Neural progenitor cell (in vitro differentiated cells): ENCODE measurements around the gene SNRNP25. TPM values are rescaled to one million over a fixed set of nuclear protein-coding genes. Genes with fewer than 3 reads are reported as not detected.

Experiments used
- DNase-seq: peaks from one replicate; pipeline ENCODE4 v3.0.0-alpha.2; 2016; ENCODE audit warnings: low spot score
- H2AFZ ChIP-seq: fragments of 200-600 bp; sonication (generic); replicated peaks from 2 replicates; pipeline ENCODE4 v1.6.1; 2016; ENCODE audit warnings: antibody characterized with exemption
- H3F3A ChIP-seq: fragments of 200-600 bp; sonication (generic); 2 replicates; pipeline ENCODE4 v1.6.1; 2016; ENCODE audit warnings: antibody characterized with exemption, low read depth
- H3K27ac ChIP-seq: fragments of 200-600 bp; sonication (generic); 2 replicates; pipeline ENCODE4 v1.5.1; 2016; ENCODE audit warnings: mild to moderate bottlenecking
- H3K27me3 ChIP-seq: fragments of 200-600 bp; sonication (generic); 2 replicates; pipeline ENCODE4 v1.6.1; 2016; ENCODE audit warnings: mild to moderate bottlenecking, moderate library complexity
- H3K36me3 ChIP-seq: fragments of 200-600 bp; sonication (generic); 2 replicates; pipeline ENCODE4 v1.5.1; 2016
- H3K4me1 ChIP-seq: fragments of 200-600 bp; sonication (generic); 2 replicates; pipeline ENCODE4 v1.6.1; 2016; ENCODE audit warnings: mixed run types
- H3K4me2 ChIP-seq: fragments of 200-600 bp; sonication (generic); 2 replicates; pipeline ENCODE4 v1.6.1; 2016
- H3K4me3 ChIP-seq: fragments of 200-600 bp; sonication (generic); 2 replicates; pipeline ENCODE4 v1.5.1; 2016
- H3K79me2 ChIP-seq: fragments of 200-600 bp; sonication (generic); 2 replicates; pipeline ENCODE4 v1.6.1; 2016; ENCODE audit warnings: low read depth
- H3K9ac ChIP-seq: fragments of 200-600 bp; sonication (generic); 2 replicates; pipeline ENCODE4 v1.6.1; 2016
- H3K9me3 ChIP-seq: fragments of 200-600 bp; sonication (generic); 2 replicates; pipeline ENCODE4 v1.5.1; 2016; ENCODE audit warnings: low read depth
- H4K20me1 ChIP-seq: fragments of 200-600 bp; sonication (generic); 2 replicates; pipeline ENCODE4 v1.6.1; 2016; ENCODE audit warnings: low read depth
- H3K27ac Mint-ChIP-seq: 3 replicates; pipeline ENCODE4 v1.8.0; 2021; ENCODE audit warnings: mixed read lengths
- H3K27me3 Mint-ChIP-seq: 2 replicates; pipeline ENCODE4 v1.8.0; 2022; ENCODE audit warnings: low read depth, mild to moderate bottlenecking, inconsistent platforms, moderate library complexity, mixed read lengths; ENCODE audit not compliant: insufficient read depth
- H3K36me3 Mint-ChIP-seq: 3 replicates; pipeline ENCODE4 v1.8.0; 2021; ENCODE audit warnings: mixed read lengths
- H3K4me1 Mint-ChIP-seq: 3 replicates; pipeline ENCODE4 v1.8.0; 2021; ENCODE audit warnings: mixed read lengths
- H3K4me3 Mint-ChIP-seq: 3 replicates; pipeline ENCODE4 v1.8.0; 2021; ENCODE audit warnings: mild to moderate bottlenecking, moderate library complexity, mixed read lengths
- H3K9me3 Mint-ChIP-seq: 3 replicates; pipeline ENCODE4 v1.8.0; 2020; ENCODE audit warnings: mixed read lengths
- EZH2 ChIP-seq: fragments of 200-600 bp; sonication (generic); IDR thresholded peaks from 2 replicates; pipeline ENCODE4 v1.6.1; 2017; ENCODE audit warnings: antibody characterized with exemption, mild to moderate bottlenecking, moderate library complexity
- EZH2phosphoT487 ChIP-seq: fragments of 200-600 bp; sonication (generic); IDR thresholded peaks from 2 replicates; pipeline ENCODE4 v1.6.1; 2017; ENCODE audit warnings: antibody characterized with exemption
- total RNA-seq: library from RNA; depleted of rRNA; stranded (reverse); fragments of >200 nt; gene quantifications from 2 replicates; pipeline ENCODE4 v1.2.3, GENCODE V29; 2015; ENCODE audit warnings: low replicate concordance
- TF ChIP-seq, protein P1 (sequence below): fragments of 200-600 bp; sonication (generic); IDR thresholded peaks from 2 replicates; pipeline ENCODE4 v1.5.1; 2017; ENCODE audit warnings: antibody characterized with exemption, mild to moderate bottlenecking

The SNRNP25 gene
- total RNA-seq, 1 donor from 2014 or later, result 49.8 TPM

- H3K27ac ChIP-seq, result no peak overlapping the region
- peaks cover 11% of the 10 kb centered on the region for H3K27me3 Mint-ChIP-seq
- H2AFZ ChIP-seq, result no peak overlapping the region
- H3K4me1 Mint-ChIP-seq, result peaks cover 41% of the 10 kb centered on the region
- peak overlapping the region; percentile 79 for H3K27ac Mint-ChIP-seq
- H4K20me1 ChIP-seq, result peaks cover 30% of the 10 kb centered on the region
- no peak overlapping the region for H3K4me3 ChIP-seq
- H3K4me3 Mint-ChIP-seq, result no peak overlapping the region
- H3K4me2 ChIP-seq, result no peak overlapping the region
- no peaks in the 10 kb centered on the region for H3K36me3 Mint-ChIP-seq
- H3K9me3 Mint-ChIP-seq, result no peaks in the 10 kb centered on the region
- TF ChIP-seq, protein P1, sequence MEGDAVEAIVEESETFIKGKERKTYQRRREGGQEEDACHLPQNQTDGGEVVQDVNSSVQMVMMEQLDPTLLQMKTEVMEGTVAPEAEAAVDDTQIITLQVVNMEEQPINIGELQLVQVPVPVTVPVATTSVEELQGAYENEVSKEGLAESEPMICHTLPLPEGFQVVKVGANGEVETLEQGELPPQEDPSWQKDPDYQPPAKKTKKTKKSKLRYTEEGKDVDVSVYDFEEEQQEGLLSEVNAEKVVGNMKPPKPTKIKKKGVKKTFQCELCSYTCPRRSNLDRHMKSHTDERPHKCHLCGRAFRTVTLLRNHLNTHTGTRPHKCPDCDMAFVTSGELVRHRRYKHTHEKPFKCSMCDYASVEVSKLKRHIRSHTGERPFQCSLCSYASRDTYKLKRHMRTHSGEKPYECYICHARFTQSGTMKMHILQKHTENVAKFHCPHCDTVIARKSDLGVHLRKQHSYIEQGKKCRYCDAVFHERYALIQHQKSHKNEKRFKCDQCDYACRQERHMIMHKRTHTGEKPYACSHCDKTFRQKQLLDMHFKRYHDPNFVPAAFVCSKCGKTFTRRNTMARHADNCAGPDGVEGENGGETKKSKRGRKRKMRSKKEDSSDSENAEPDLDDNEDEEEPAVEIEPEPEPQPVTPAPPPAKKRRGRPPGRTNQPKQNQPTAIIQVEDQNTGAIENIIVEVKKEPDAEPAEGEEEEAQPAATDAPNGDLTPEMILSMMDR, result no peak
- TF ChIP-seq EZH2 (no peak), EZH2phosphoT487 (no peak)
- no peaks in the 10 kb centered on the region for H3K36me3 ChIP-seq
- H3K27me3 ChIP-seq, result peaks cover 5% of the 10 kb centered on the region
- H3K9ac ChIP-seq, result no peak overlapping the region
- DNase-seq, result no peak
- no peaks in the 10 kb centered on the region for H3K9me3 ChIP-seq
- peaks cover 26% of the 10 kb centered on the region for H3K4me1 ChIP-seq
- peaks cover 9% of the 10 kb centered on the region for H3F3A ChIP-seq
- no peaks in the 10 kb centered on the region for H3K79me2 ChIP-seq
Measured at GRCh38 chr16:69181-69580, 15.6 kb downstream of the SNRNP25 start.

DNA sequence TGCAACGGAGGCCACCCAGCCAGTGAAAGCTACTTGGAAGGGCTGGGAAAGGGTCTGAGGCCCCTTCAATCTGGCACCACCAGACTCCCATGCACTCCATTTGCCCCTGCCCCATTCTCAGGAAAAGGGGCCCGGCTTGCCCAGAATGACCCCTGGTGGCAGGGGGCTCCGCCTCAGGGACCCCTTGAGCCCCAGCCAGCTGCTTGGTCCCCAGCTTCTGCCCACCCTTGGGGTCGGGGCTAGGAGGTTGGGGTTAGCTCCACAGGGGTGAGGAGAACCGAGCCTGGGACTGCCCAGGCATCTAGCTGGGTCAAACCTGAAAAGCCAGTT is 17.5 kb downstream of the SNRNP25 start:
- peaks cover 55% of the 10 kb centered on the region for H3K4me1 Mint-ChIP-seq
- H3K79me2 ChIP-seq, result no peaks in the 10 kb centered on the region
- H4K20me1 ChIP-seq, result peaks cover 18% of the 10 kb centered on the region
- H3K36me3 Mint-ChIP-seq, result no peaks in the 10 kb centered on the region
- no peak overlapping the region for H3K27ac Mint-ChIP-seq
- DNase-seq, result no peak
- H2AFZ ChIP-seq, result no peak overlapping the region
- H3K27me3 ChIP-seq, result peaks cover 5% of the 10 kb centered on the region
- no peaks in the 10 kb centered on the region for H3K36me3 ChIP-seq
- no peaks in the 10 kb centered on the region for H3K9me3 ChIP-seq
- H3K4me2 ChIP-seq, result peak overlapping the region; percentile 82
- H3F3A ChIP-seq, result peaks cover 23% of the 10 kb centered on the region
- TF ChIP-seq EZH2 (no peak), EZH2phosphoT487 (no peak)
- TF ChIP-seq, protein P1, result no peak
- no peak overlapping the region for H3K9ac ChIP-seq
- H3K4me3 Mint-ChIP-seq, result peak overlapping the region; percentile 91
- no peaks in the 10 kb centered on the region for H3K9me3 Mint-ChIP-seq
- H3K27ac ChIP-seq, result no peak overlapping the region
- H3K4me3 ChIP-seq, result peak overlapping the region; percentile 60
- H3K4me1 ChIP-seq, result peaks cover 39% of the 10 kb centered on the region
- peaks cover 13% of the 10 kb centered on the region for H3K27me3 Mint-ChIP-seq

DNA sequence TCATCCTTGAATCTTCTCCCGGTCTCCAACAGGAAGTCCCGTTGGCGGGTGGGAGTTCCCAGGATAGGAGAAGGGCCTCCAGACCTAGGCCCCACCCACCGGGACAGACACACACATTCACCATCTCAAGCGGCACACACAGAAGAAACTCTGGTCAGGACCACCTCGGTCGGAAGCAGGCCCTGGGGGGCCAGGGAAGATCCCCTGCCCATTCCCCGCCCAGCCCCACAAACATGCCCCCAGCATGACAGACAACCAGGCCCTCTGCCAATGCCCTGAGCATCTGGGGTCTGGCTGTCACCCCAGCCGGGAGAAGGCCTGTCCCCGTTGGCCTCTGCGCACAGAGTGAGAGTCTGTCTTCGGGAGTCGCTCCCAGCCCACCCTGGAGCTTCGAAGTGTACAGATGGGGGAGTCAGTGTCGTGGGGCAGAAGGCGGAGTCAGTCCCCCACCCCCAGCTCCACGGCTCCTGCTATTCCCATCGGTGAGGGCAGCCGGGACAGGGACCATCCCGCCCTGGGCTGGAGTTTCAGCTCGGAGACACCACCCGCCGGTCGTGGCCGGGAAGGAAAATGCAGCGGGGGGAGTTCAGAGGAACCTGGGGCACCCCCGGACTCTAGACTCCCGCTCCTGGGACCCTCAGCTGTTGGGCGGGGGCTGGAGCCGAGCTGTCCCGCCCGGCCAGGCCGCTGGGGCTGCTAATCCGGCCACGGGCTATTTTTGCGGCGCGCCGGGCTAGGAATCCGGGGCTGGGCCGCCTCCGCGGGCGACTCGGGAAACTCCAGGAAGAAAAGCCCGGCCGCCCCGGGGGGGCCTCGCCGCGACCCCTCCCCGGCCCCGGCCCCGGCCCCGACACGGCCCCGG is 18.1 kb downstream of the SNRNP25 start:
- H3F3A ChIP-seq, result peaks cover 29% of the 10 kb centered on the region
- peaks cover 5% of the 10 kb centered on the region for H3K27me3 ChIP-seq
- H3K27ac ChIP-seq, result no peak overlapping the region
- no peaks in the 10 kb centered on the region for H3K36me3 ChIP-seq
- no peaks in the 10 kb centered on the region for H3K79me2 ChIP-seq
- peak overlapping the region; percentile 82 for H3K4me2 ChIP-seq
- Mint-ChIP-seq H3K27ac (no peak overlapping the region), H3K36me3 (no peaks in the 10 kb centered on the region), H3K9me3 (no peaks in the 10 kb centered on the region), H3K4me1 (peaks cover 60% of the 10 kb centered on the region), H3K4me3 (peak overlapping the region; percentile 91), H3K27me3 (peaks cover 13% of the 10 kb centered on the region)
- no peak overlapping the region for H2AFZ ChIP-seq
- H3K9ac ChIP-seq, result no peak overlapping the region
- peaks cover 17% of the 10 kb centered on the region for H4K20me1 ChIP-seq
- H3K9me3 ChIP-seq, result no peaks in the 10 kb centered on the region
- peak; percentile 79 for DNase-seq
- TF ChIP-seq, protein P1, result no peak
- no peak for TF ChIP-seq EZH2phosphoT487
- no peak for TF ChIP-seq EZH2
- H3K4me1 ChIP-seq, result peaks cover 45% of the 10 kb centered on the region
- H3K4me3 ChIP-seq, result peak overlapping the region; percentile 60
